ENCODE results near the gene USP10. TPM values are rescaled to one million over a fixed set of nuclear protein-coding genes. Genes with fewer than 3 reads are reported as not detected.

The USP10 gene
- total and polyA plus RNA-seq, 4 donors: 28.2 to 46.1 (median 42.0) TPM

Other genes with a start within 250 kb of the USP10 start
- 1 to 10 TPM; 2.8 to 4.0 TPM for gene MEAK7, start 195.3 kb upstream of the USP10 start, total RNA-seq
- 1 to 10 TPM; 1.3 to 1.6 TPM for gene MEAK7, start 195.3 kb upstream of the USP10 start, polyA plus RNA-seq
- 10 to 100 TPM; 12.0 to 59.5 TPM for gene COTL1, start 81.9 kb upstream of the USP10 start, total RNA-seq
- 10 to 100 TPM; 12.9 to 33.0 TPM for gene COTL1, start 81.9 kb upstream of the USP10 start, polyA plus RNA-seq
- gene KLHL36, start 51.5 kb upstream of the USP10 start, total RNA-seq: 10 to 100 TPM; 20.9 to 53.6 TPM
- 10 to 100 TPM; 11.5 to 12.9 TPM for gene KLHL36, start 51.5 kb upstream of the USP10 start, polyA plus RNA-seq
- 10 to 100 TPM in 1 of 2 donors, 1 to 10 TPM in 1; 3.4 to 14.8 TPM for gene CRISPLD2, start 120.0 kb downstream of the USP10 start, total RNA-seq
- 1 to 10 TPM; 2.6 to 4.9 TPM for gene CRISPLD2, start 120.0 kb downstream of the USP10 start, polyA plus RNA-seq

Data from liver (tissue), 4 donors.